GM21619 (cell line): ENCODE measurements around the gene NCKIPSD.

Experiments used
- ATAC-seq: cut with Tn5 transposase; IDR thresholded peaks from one replicate; pipeline ENCODE4 v1.9.1; 2021; ENCODE audit not compliant: unreplicated experiment

Gene NCKIPSD

DNA sequence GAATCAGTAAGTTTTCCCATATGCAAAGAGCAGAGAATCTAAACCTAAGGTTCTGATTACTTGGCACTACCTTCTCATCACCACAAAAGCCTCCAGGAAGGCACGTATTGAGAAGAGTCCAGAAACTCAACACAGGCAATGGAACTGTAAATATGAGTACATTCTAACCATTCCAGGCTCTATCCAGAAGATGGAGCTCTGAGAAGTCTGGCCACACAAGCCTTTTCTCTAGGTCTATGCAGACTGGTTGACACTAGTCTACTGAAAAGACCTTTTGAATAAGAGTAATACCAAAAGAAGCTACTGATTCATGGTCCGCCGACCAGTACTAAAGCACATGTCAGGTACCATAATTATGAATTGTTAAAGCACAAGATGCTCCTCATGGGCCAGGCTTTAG is 12.2 kb upstream of the NCKIPSD start:
- ATAC-seq, result no peak

GRCh38 chr3:48696601-48697000 is 10.9 kb upstream of the NCKIPSD start:
- ATAC-seq, result no peak

DNA sequence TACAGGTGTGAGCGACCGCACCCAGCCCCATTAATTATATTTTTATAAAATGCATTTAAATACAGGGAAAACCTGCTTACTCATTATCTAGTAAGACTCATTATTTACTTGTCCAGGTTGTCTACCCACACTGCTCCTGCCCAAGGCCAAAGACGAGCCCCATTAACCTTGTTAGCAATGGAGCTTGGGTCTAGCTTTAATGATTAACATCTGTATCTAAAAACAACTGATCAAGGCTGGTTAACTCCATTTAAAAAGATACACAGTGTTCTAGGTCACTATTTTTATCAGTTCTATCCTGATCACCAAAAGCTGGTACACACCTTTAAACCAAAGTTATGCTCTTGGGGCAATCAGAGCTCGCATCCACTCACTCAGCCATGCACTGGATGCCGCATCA is 10.4 kb upstream of the NCKIPSD start:
- ATAC-seq, result no peak

DNA sequence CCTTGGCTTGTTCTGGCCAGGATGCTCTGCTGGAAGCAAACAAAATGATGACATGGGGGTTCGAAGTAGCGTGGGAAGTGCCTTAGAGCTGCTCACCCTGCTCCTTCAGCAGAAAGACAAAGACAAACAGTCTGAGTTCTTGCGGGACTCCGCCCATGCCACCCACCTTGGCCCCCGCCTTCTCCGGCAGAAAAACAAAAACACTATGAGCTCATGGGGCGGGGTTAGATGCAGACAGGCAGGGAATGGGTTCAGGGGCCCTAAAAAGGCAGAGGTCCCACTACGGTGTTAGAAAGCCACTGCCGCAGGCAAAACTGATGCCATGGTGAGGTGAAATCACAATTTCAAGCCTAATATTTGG is 9.7 kb upstream of the NCKIPSD start:
- ATAC-seq, result no peak

- ATAC-seq, result no peak
Measured at GRCh38 chr3:48694610-48695392, 9.1 kb upstream of the NCKIPSD start.

GRCh38 chr3:48693826-48694225 is 8.1 kb upstream of the NCKIPSD start:
- no peak for ATAC-seq

DNA sequence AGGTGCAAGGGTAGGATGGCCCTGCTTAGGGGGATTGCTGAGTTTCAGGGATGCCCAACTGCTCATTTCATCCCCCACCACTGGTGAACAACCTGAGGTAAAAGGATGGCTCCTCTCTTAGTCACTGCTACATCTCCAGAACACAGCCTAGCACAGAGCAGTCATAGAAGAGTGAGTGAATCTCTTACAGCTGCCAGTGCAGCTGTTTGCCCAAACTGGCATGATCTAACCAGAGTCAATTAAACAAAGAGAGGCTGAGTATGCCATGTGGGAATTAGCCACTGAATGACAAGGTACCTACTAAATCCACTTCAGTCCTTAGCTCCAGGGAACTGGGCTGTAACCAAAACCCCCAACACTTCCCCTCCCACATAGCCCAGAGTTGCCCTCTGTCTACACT is 6.8 kb upstream of the NCKIPSD start:
- no peak for ATAC-seq

DNA sequence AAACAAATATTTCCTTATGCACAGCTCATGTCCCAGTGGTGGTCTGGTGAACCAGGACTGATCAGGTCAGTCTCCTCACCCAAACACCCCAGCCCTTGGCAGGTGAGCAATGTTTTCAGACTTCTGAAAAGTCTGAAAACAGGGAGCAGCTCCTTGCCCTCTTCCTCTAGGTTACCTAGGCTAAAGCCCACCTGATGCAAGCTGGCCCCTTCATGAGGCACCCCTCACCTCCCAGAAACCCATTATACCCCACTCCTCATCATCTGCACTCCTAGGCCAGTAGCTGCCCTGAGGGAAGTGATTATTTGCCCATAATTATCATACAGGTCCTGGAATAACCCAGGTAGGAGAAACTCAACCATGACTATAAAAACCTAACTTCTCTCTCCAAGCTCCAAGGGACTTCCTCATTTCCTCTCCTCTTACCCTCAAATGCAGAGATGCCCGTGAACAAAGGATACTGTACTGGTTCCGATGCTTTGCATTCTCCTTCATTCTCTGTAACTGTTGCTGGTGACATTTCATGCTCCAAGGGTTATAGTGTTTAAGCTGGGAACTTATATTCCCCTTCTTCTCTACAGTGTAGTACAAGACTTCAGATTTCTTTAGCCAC is 5.2 kb upstream of the NCKIPSD start:
- no peak for ATAC-seq

- ATAC-seq, result no peak
Measured at GRCh38 chr3:48689384-48689783, 3.7 kb upstream of the NCKIPSD start.

DNA sequence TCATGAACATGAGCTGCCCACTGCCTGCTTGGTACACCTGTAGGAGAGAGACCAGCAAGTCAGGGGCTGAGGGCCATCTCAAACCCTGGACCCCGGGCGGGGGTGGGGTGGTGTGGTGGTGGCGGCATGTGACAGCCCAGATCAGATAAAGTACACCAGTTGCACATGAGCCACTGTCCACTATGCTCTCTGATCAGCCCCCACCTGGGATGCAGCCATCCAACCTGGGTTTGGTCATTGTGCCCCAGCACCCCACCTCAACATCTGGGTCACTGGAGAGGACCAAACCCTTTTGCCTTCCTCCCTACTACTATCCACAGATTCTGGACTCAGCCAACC is 3.0 kb upstream of the NCKIPSD start:
- no peak for ATAC-seq

GRCh38 chr3:48688032-48688736 is 2.5 kb upstream of the NCKIPSD start:
- ATAC-seq, result no peak

DNA sequence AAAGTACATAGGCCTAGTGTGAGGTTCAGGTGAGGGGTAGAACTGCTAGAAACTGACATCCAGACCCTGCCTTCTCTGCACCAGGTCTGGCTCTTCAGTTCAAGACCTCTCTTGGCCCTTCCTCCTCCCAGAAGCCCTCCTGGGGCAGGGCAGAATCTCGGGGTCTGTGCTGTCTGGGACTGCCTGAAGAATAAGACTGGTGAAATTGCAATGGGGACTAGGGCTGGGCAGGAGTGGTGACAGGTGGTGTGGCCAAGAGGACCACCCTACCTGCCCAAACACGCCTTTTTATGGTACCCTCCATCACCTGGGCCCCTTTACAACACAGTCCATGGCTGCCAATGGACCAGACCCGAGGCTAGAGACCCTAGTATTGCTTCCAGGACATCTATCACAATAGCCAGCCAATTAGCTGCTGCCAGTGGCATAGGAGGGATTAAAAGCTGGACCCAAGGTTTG is 1.5 kb upstream of the NCKIPSD start:
- no peak for ATAC-seq

DNA sequence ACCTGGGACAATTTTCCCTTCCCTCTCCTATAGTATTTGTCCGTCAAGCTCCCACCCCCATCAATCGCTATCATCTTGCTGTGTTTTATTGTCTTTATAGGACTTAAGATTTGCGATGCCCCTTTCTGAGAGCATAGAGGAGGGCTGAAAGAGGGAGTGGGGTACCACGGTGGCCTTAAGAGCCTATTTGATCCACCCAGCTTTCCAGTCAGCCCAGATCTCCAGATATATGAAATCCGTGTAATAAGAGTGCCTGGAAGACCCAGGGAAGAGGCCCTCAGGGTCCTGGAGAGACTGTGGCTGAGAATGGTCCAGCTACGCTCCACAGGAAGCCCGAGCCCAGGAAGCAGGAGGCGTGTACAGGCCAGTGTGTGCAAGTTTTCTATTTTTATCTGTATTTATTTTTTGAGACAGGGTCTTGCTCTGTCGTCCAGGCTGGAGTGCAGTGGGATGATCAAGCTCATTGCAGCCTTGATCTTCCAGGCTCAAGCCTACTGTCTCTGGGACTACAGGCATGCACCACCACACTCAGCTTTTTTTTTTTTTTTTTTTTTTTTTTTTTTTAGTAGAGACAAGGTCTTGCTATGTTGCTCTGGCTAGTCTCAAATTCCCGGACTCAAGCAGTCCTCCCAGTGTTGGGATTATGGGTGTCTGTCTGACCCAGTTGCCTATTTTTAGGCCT is 964 bp upstream of the NCKIPSD start:
- no peak for ATAC-seq

GRCh38 chr3:48685293-48685602 is 467 bp downstream of the NCKIPSD start:
- ATAC-seq, result peak; percentile 3

DNA sequence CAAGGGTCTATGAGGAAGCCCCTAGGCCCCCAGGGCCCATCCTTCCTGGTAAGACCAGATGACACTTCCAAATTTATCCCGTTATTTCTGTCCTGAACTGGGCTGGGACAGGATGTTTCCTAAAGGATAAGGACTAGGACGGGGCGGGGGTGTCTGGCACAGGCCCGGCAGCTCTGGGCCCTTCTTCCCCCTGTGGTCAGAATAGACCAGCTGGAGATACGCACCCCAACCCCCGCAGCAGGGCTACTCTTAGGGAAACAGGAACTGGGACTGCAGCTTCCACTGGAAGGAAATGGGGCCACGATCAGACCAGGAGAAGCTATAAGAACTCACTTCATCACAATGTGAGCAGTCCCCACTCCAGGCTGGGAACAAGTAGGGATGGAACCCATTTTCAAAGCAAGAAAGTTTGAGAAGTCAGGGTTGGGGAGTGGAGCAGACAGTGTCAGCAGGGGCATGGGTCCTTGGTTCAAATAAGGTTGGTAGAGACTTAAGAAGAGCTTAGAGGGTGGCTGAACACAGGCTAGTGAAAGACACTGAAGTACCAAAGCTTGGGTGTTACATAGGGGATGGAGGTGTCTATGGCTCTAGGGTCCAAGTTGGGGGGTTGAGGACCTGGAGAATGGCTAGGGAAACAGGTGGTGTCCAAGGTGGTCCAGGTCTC is 1.1 kb downstream of the NCKIPSD start:
- no peak for ATAC-seq

GRCh38 chr3:48684054-48684349 is 1.7 kb downstream of the NCKIPSD start:
- ATAC-seq, result no peak

- no peak for ATAC-seq
Measured at GRCh38 chr3:48682786-48683185, 2.9 kb downstream of the NCKIPSD start.

GRCh38 chr3:48681974-48682610 is 3.6 kb downstream of the NCKIPSD start:
- no peak for ATAC-seq

GRCh38 chr3:48681541-48681880 is 4.2 kb downstream of the NCKIPSD start:
- ATAC-seq, result no peak

- no peak for ATAC-seq
Measured at GRCh38 chr3:48680811-48681540, 4.7 kb downstream of the NCKIPSD start.
